OCI-LY1 (cell line): ENCODE results near the gene GTF2IRD2.
"Not testable (repeated sequence)": the region's sequence is repeated elsewhere in the genome, so short reads cannot be mapped to it uniquely, and the experiment has no call there.

Source experiments
- CTCF ChIP-seq: fragments of 200-600 bp; sonication (generic), shearing (Covaris generic); IDR thresholded peaks from 2 replicates; pipeline ENCODE4 v1.5.1; 2017; ENCODE audit warnings: mild to moderate bottlenecking, antibody characterized with exemption, low read length, moderate library complexity, mixed read lengths
- EZH2 ChIP-seq: fragments of 200-600 bp; sonication (generic), shearing (Covaris generic); IDR thresholded peaks from 2 replicates; pipeline ENCODE4 v1.8.0; 2017; ENCODE audit warnings: borderline replicate concordance, mixed run types, mild to moderate bottlenecking, antibody characterized with exemption, low read length, moderate library complexity, mixed read lengths

GRCh38 chr7:74753921-74754482 lies 97.4 kb downstream of the GTF2IRD2 start:
- not testable (repeated sequence) for TF ChIP-seq CTCF, EZH2
